ENCODE results near the gene MBOAT1.
"Not testable (repeated sequence)": the region's sequence is repeated elsewhere in the genome, so short reads cannot be mapped to it uniquely, and the experiment has no call there.

The MBOAT1 gene

GRCh38 chr6:20168690-20169089, 43.6 kb downstream of the MBOAT1 start:
- DNase-seq: peak; percentile 2

- DNase-seq: no peak
Measured at GRCh38 chr6:20167601-20168000, 44.7 kb downstream of the MBOAT1 start.

- no peak for DNase-seq
Measured at GRCh38 chr6:20166210-20166609, 46.1 kb downstream of the MBOAT1 start.

- no peak for DNase-seq
Measured at GRCh38 chr6:20162515-20162914, 49.8 kb downstream of the MBOAT1 start.

GRCh38 chr6:20160541-20161283, 51.6 kb downstream of the MBOAT1 start:
- no peak for DNase-seq

GRCh38 chr6:20159781-20160540, 52.3 kb downstream of the MBOAT1 start:
- no peak for DNase-seq

GRCh38 chr6:20159098-20159497, 53.2 kb downstream of the MBOAT1 start:
- DNase-seq: no peak

GRCh38 chr6:20158676-20159075, 53.6 kb downstream of the MBOAT1 start:
- DNase-seq: no peak

- DNase-seq: no peak
Measured at GRCh38 chr6:20156824-20157223, 55.4 kb downstream of the MBOAT1 start.

GRCh38 chr6:20154753-20155152, 57.5 kb downstream of the MBOAT1 start:
- no peak for DNase-seq

GRCh38 chr6:20153194-20153593, 59.1 kb downstream of the MBOAT1 start:
- DNase-seq: no peak

GRCh38 chr6:20148433-20148832, 63.8 kb downstream of the MBOAT1 start:
- no peak for DNase-seq

GRCh38 chr6:20147469-20147868, 64.8 kb downstream of the MBOAT1 start:
- no peak for DNase-seq

- DNase-seq: not testable (repeated sequence)
Measured at GRCh38 chr6:20146831-20147230, 65.4 kb downstream of the MBOAT1 start.

- DNase-seq: no peak
Measured at GRCh38 chr6:20146291-20146690, 66.0 kb downstream of the MBOAT1 start.

- no peak for DNase-seq
Measured at GRCh38 chr6:20142866-20143265, 69.4 kb downstream of the MBOAT1 start.

GRCh38 chr6:20141931-20142330, 70.3 kb downstream of the MBOAT1 start:
- no peak for DNase-seq

GRCh38 chr6:20139127-20139963, 72.9 kb downstream of the MBOAT1 start:
- DNase-seq: not testable (repeated sequence)

GRCh38 chr6:20137837-20138236, 74.4 kb downstream of the MBOAT1 start:
- no peak for DNase-seq

- DNase-seq: no peak
Measured at GRCh38 chr6:20137240-20137639, 75.0 kb downstream of the MBOAT1 start.

GRCh38 chr6:20135677-20136268, 76.5 kb downstream of the MBOAT1 start:
- no peak for DNase-seq

- no peak for DNase-seq
Measured at GRCh38 chr6:20134613-20135012, 77.7 kb downstream of the MBOAT1 start.
